A204.1 (cell line): ENCODE results near the gene BORCS5.
"Not testable (repeated sequence)": the region's sequence is repeated elsewhere in the genome, so short reads cannot be mapped to it uniquely, and the experiment has no call there.

ENCODE experiments used
- FAIRE-seq: peaks from 2 replicates; lab custom pipeline; 2012; peaks lifted over from hg19 to GRCh38; lab: Jason Lieb, UNC

BORCS5 gene

DNA sequence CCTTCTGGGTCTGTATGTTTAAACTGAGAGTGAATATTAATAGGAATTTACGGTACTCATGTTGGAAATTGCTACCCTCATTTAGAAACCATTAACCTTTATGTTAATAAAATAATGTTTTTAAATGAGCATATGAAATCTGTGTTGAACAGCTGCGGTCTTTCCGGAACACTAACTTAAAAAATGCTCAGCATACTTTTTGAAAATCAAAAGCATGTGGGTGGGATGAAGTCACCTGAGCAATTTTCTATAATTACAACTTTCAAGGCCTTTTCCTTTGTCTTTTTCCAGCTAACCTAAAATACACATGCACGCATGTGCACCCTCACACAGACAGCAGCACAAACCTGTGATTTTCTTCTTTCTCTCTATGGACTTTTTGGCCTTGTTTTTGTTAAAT is 39.8 kb downstream of the BORCS5 start:
- no peak for FAIRE-seq

GRCh38 chr12:12397184-12397583 is 40.3 kb downstream of the BORCS5 start:
- FAIRE-seq, result no peak

DNA sequence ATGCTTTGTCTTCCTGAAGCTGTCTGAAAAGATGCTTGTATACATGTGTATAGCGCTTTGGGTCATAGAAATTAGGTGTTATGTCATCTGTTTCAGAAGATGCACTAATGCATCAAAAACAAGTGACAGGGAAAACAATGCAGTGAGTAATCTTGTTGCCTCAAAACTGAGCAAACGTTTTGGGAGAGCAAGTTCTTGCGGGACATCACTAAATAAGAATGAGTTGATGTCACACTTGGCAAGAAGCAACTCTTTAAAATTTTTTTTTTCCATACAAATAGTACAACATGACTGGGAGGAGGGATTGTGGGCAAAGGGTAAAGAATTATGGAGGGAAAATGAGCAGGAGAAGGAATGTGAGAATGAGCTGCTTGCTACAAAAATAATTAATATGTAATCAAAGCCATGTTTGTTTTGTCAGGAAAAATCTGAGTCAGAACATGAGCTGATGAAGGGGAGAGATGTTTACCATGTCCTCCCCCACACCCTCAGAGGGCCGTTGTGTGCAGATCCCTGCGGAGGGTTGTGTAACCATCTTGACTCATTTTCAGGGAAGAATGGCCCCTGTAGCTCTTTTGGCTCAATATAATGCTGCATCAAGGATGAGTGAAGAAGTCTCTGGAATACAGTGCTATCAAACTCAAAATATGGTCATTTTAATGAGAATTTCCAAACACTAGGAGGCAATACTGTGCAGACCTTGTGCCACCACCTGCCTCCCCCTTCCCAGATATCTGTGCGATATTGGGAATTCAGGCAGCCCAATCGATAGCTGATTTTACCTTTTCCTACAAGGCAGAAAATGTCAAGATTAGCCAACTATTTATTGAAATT is 41.4 kb downstream of the BORCS5 start:
- no peak for FAIRE-seq

DNA sequence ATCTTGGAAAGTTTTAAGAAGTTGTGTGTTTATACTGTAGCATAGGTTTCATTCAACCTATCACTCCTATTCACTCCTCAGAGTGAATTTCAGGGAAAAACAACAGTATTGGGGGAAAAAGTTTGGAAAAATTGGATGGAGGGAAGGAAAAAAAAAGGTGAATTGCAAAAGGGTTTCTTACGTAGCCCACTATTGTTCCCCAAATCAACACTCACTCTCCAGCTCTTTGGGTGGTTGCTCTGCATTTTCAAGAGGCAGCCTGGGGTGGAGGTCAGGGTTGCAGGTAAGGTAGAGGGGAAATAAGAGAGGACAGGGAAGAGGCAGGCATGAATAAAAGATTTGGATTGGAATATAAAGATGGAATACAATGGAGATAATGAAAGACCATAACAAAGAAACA is 42.3 kb downstream of the BORCS5 start:
- no peak for FAIRE-seq

GRCh38 chr12:12399776-12400305 is 43.0 kb downstream of the BORCS5 start:
- FAIRE-seq, result no peak

DNA sequence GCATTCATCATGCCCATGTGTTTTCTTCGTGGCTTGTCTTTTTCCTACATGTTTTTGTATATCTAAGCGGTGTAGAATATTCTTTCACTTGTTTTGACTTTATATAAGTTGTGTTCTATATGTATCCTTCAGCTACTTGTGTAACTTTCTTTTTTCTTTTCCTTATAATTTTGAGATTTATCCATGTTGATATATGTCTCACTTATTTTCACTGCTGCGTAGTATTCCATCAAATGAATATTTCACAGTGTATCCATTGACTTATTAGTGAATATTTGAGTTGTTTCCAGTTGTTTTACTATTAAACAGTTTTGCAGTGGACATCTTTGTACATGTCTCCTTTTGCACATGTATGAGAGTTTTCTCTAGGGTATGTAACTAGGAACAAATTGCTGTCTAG is 43.9 kb downstream of the BORCS5 start:
- FAIRE-seq, result no peak

DNA sequence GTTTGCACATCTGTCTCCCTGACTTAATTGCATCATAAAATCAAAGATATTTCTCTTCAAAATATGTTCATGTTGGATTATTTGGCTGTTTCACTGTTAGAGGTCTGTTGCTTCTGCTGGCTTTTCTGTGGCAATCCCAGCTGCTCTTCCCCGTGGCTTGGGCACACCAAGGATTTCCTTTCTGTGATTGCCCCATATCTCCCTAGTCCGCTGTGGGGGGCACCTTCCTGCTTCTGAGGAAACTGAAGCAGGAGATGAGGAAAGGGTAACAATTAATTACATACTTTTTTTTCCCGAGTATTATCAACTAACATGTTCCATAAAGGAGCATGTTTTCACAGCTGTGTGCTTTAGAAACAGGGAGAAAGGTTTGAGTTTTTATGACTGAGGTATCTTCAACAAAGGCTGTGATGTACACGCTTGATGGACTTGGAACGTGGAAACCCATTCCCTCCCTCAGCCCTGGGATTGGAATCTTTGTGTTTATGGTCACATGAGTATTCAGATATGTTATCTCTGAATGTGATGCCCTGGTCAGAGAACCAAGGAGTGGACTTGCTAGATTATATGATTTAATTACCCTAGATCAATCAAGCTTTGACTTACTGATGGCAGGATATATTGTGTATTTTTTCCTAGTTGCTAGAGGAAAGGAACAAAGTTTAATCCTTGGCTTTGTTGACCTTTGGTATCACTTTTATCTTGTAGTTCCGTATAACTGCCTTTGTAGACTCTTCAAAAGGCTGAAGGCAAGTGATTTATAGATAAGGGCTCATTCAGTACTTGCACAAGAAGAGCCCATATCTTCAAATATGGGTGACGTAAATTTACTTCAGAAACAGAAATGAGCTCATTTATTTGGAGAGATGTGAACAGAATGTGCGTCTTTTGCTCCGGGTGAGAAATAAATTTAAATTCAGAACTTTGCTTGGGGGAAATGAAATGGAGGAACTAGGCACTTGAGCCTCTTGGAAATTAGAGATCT is 46.7 kb downstream of the BORCS5 start:
- no peak for FAIRE-seq

GRCh38 chr12:12404297-12404696 is 47.4 kb downstream of the BORCS5 start:
- FAIRE-seq, result no peak

GRCh38 chr12:12405882-12406281 is 49.0 kb downstream of the BORCS5 start:
- no peak for FAIRE-seq

GRCh38 chr12:12406762-12407161 is 49.9 kb downstream of the BORCS5 start:
- FAIRE-seq, result no peak

DNA sequence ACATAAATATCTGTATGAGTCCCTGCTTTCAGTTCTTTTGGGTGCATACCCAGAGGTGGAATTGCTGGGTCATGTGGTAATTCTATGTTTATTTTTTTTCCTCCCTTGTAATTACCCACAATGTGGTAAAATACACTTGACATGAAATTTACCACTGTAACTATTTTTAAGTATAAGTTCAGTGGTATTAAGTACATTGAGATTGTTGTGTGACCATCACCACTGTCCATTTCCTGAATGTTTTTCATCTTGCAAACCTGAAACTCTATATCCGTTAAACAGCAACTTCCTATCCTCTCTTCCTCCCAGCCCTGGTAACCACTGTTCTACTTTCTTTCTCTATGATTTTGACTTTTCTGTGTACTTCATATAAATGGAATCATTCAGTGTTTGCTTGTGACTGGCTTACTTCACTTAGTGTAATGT is 51.4 kb downstream of the BORCS5 start:
- FAIRE-seq, result no peak

GRCh38 chr12:12409337-12409736 is 52.5 kb downstream of the BORCS5 start:
- not testable (repeated sequence) for FAIRE-seq

DNA sequence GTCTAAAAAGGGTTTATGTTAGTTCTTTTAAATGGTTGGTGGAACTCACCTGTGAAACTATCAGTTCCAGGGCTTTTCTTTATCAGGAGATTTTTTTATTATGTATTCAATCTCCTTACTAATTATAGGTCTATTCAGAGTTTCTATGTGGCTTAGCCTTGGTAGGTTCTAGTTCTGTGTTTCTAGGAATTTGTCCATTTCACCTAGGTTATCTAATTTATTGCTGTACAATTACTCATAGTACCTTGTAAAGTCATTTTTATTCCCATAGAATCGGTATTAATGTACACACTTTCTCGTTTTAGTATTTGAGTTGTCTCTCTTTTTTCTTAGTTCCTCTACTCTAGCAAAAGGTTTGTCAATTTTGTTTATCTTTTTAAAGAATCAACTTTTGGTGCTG is 59.0 kb downstream of the BORCS5 start:
- FAIRE-seq, result peak; percentile 19

DNA sequence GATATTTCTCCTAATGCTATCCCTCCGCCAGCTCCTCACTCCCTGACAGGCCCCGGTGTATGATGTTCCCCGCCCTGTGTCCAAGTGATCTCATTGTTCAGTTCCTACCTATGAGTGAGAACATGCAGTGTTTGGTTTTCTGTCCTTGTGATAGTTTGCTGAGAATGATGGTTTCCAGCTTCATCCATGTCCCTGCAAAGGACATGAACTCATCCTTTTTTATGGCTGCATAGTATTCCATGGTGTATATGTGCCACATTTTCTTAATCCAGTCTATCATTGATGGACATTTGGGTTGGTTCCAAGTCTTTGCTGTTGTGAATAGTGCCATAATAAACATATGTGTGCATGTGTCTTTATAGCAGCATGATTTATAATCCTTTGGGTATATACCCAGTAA is 62.3 kb downstream of the BORCS5 start:
- not testable (repeated sequence) for FAIRE-seq

- no peak for FAIRE-seq
Measured at GRCh38 chr12:12423367-12423766, 66.5 kb downstream of the BORCS5 start.

- no peak for FAIRE-seq
Measured at GRCh38 chr12:12425001-12425400, 68.1 kb downstream of the BORCS5 start.

DNA sequence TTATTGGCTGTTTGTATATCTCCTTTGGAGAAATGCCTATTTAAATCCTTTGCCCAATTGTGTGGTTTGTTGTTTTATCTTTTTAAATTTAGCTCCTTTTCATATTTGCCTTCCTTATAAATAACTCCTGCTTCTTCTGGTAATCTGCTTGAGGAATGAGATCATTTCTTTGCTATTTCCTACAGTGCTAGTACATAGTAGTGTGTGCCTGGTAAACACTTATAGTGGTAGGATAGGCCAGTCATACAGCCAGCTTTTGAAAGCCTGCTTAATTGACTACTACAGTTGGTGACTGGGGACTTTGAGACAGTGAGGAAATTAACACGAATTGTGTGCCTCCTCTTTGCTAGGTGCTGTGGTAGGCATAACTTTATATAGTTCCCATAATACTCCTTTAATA is 68.7 kb downstream of the BORCS5 start:
- FAIRE-seq, result no peak

GRCh38 chr12:12427568-12427967 is 70.7 kb downstream of the BORCS5 start:
- no peak for FAIRE-seq

DNA sequence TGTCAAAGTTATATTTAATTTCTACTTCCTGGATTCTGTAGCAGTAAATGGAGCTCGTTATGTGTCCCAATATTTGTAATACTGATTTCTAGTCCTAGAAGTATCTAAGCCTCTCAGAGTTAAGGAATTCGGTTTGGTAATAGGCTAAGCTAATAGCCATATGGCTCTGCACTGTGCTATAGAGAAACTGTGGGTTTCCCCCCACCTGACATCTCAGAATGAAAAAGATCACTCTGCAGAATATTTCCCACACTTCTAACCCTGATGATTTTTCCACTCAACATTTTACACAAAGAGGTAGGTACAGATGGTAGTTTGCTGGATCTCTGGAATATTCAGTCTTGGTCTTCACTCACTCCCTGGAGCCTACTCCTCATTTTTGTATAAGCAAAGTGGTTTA is 71.2 kb downstream of the BORCS5 start:
- FAIRE-seq, result no peak

DNA sequence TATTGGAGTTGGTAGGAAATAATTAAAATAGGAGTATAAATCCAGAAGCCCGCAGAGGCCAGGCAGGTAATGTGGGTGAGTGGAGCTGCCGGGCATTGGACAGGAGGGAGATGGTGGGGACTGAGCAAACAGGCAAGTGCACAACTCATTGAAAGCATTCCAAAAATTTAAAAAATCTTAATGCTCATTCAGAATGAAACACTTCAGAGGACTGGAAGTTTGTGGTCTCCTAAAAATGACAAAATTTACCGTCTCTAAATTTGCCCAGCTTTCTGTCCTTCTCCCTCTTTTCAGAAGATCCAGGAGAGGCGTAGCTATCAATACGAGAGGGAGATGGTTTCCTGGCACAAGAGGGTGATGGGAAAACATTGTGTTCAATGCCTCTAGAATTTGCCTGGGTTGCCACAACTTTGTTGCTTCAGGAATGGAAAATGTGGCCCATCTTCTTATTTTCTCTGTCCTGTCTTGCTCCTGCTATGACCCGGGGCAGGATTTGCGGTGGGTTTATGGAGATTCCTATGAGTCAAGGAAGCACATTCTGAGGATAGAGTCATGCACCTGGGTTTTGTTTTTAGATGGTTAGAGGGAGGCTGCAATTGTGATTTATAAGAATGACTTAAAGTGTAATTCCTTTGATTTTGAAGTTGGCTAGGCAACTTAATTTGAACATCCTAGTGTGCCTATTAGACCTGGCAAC is 72.2 kb downstream of the BORCS5 start:
- no peak for FAIRE-seq

DNA sequence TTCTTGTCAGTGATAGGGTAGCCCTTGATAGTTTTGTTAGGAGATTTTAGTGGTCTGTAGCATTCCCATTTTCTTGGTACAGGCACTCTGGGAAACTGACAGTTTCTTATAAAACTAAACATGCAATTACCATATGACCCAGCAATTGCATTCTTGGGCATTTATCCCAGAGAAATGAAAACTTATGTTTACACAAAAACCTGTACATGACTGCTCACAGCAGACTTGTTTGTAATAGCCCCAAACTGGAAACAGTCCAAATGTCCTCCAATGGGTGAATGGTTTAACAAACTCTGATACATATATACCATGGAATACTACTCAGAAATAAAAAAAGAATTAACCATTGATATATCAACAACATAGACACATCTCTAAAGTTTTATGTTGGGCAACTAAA is 75.5 kb downstream of the BORCS5 start:
- FAIRE-seq, result peak; percentile 11

DNA sequence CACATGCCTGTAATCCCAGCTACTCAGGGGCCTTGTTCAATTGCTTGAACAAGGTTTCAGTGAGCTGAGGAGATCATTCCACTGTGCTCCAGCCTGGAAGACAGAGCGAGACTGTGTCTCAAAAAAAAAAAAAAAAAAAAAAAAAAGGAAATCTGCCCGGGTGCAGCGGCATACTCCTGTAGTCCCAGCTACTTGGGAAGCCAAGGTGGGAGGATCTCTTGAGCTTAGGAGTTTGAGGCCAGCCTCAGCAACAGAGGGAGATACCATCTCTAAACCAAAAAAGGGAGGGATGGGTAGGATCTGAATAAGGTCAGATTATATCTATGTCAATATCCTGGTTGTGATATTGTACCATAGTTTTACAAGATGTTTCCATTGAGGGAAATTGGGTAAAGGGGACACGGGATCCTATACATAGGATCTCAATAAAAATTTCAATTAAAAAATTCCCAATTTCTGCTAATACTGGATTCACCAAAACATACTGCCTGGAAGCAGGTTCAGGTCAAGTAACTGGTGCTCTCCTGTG is 76.4 kb downstream of the BORCS5 start:
- FAIRE-seq, result no peak
